Uterus (tissue), 2 donors: ENCODE measurements around the gene PIK3C2G.

ENCODE experiments used
- CTCF ChIP-seq, 4 experiments: fragments of 200-600 bp in 2 of 4; fragments of 450-650 bp in 2 of 4; sonication (generic) in 2 of 4; IDR thresholded peaks; one replicate each; pipeline ENCODE4 v1.5.1; 2016 to 2019; ENCODE audit warnings: antibody characterized with exemption in 4 of 4, mild to moderate bottlenecking in 2 of 4, moderate library complexity in 1 of 4
- POLR2A ChIP-seq, 2 donors: fragments of 450-650 bp; IDR thresholded peaks; one replicate each; pipeline ENCODE4 v1.6.1; 2016; ENCODE audit warnings: antibody characterized with exemption in 2 of 2, mild to moderate bottlenecking in 1 of 2, moderate library complexity in 1 of 2

GRCh38 chr12:18502422-18502968 is 241.2 kb downstream of the PIK3C2G start:
- TF ChIP-seq CTCF (IDR thresholded peaks at IDR 0.05) (no peak), POLR2A (IDR thresholded peaks at IDR 0.05) (no peak)
